PC-9 (cell line): ENCODE measurements around the gene VAV2. TPM values are rescaled to one million over a fixed set of nuclear protein-coding genes. Genes with fewer than 3 reads are reported as not detected.
"Not testable (repeated sequence)": the region's sequence is repeated elsewhere in the genome, so short reads cannot be mapped to it uniquely, and the experiment has no call there.

ENCODE experiments used
- BruUV-seq: library from RNA; stranded (reverse); fragments of 400-500 nt; replicated peaks from 2 replicates; lab custom pipeline; 2021; lab: Mats Ljungman, UMichigan
- CTCF ChIA-PET: fragments of 300-600 bp; sonication (Branson Sonifier 250); formaldehyde crosslinking; loops from one replicate; lab custom pipeline; 2022; ENCODE audit warnings: antibody characterized with exemption; lab: Charles Lee
- POLR2A ChIA-PET: fragments of 300-600 bp; sonication (Branson Sonifier 250); formaldehyde crosslinking; loops from one replicate; lab custom pipeline; 2022; ENCODE audit warnings: antibody characterized with exemption; ENCODE audit not compliant: unreplicated experiment; lab: Charles Lee
- DNase-seq, 2 experiments: peaks; one replicate each; pipeline versions ENCODE4 v3.0.0 to v3.0.0-alpha.2; 2015 to 2022; ENCODE audit warnings: mixed read lengths in 1 of 2
- H2AFZ ChIP-seq: fragments of 200-600 bp; sonication (generic); 2 replicates; pipeline ENCODE4 v1.8.1; 2017; ENCODE audit warnings: antibody characterized with exemption
- H3F3A ChIP-seq: fragments of 200-600 bp; sonication (generic); 2 replicates; pipeline ENCODE4 v1.8.1; 2017; ENCODE audit warnings: antibody characterized with exemption, mild to moderate bottlenecking, low read depth; ENCODE audit not compliant: insufficient read depth
- H3K27ac ChIP-seq: fragments of 200-600 bp; sonication (generic); 2 replicates; pipeline ENCODE4 v1.6.1; 2016; ENCODE audit warnings: mixed run types
- H3K27me3 ChIP-seq: fragments of 200-600 bp; sonication (generic); 2 replicates; pipeline ENCODE4 v1.6.1; 2016; ENCODE audit warnings: low read depth, mixed run types; ENCODE audit not compliant: insufficient read depth
- H3K36me3 ChIP-seq: fragments of 200-600 bp; sonication (generic); 2 replicates; pipeline ENCODE4 v1.6.1; 2016; ENCODE audit warnings: low read depth, mixed run types
- H3K4me1 ChIP-seq: fragments of 200-600 bp; sonication (generic); replicated peaks from 2 replicates; pipeline ENCODE4 v1.6.1; 2016; ENCODE audit warnings: mixed run types; ENCODE audit not compliant: insufficient read depth
- H3K4me2 ChIP-seq: fragments of 200-600 bp; sonication (generic); 2 replicates; pipeline ENCODE4 v1.6.1; 2017; ENCODE audit warnings: mixed run types
- H3K4me3 ChIP-seq: fragments of 200-600 bp; sonication (generic); 2 replicates; pipeline ENCODE4 v1.6.1; 2016; ENCODE audit warnings: mixed run types
- H3K79me2 ChIP-seq: fragments of 200-600 bp; sonication (generic); 2 replicates; pipeline ENCODE4 v1.6.1; 2017; ENCODE audit warnings: low read depth, mixed run types
- H3K9me2 ChIP-seq: fragments of 200-600 bp; sonication (generic); 2 replicates; pipeline ENCODE4 v1.8.1; 2017; ENCODE audit warnings: mild to moderate bottlenecking; ENCODE audit not compliant: insufficient read depth
- H3K9me3 ChIP-seq: fragments of 200-600 bp; sonication (generic); 2 replicates; pipeline ENCODE4 v1.8.1; 2016; ENCODE audit warnings: low read depth; ENCODE audit not compliant: insufficient read depth
- H4K20me1 ChIP-seq: fragments of 200-600 bp; sonication (generic); 2 replicates; pipeline ENCODE4 v1.8.1; 2017; ENCODE audit not compliant: insufficient read depth
- EZH2 ChIP-seq: fragments of 200-600 bp; sonication (generic); IDR thresholded peaks from 2 replicates; pipeline ENCODE4 v1.8.0; 2017; ENCODE audit warnings: antibody characterized with exemption, low read depth
- intact Hi-C: fragments of 100-400 bp; cut with micrococcal nuclease; formaldehyde crosslinking; loops from one replicate; pipeline ENCODE4 v1.10.0; 2022; ENCODE audit not compliant: unreplicated experiment
- total RNA-seq: library from RNA; stranded (reverse); gene quantifications from 2 replicates; pipeline ENCODE4 v1.2.3, GENCODE V29; 2021
- TF ChIP-seq, protein P1 (sequence below): fragments of 200-600 bp; sonication (generic); conservative IDR thresholded peaks from 2 replicates; pipeline ENCODE4 v1.6.1; 2017; ENCODE audit warnings: mixed run types, antibody characterized with exemption, mild to moderate bottlenecking, moderate library complexity

The VAV2 gene
- total RNA-seq, 1 experiment from 2014 or later: 36.5 TPM

GRCh38 chr9:133926165-133926856, 65.8 kb downstream of the VAV2 start:
- peaks cover 53% of the 10 kb centered on the region for H4K20me1 ChIP-seq
- intact Hi-C loops: no loop called here
- TF ChIP-seq EZH2: no peak
- TF ChIP-seq, protein P1, sequence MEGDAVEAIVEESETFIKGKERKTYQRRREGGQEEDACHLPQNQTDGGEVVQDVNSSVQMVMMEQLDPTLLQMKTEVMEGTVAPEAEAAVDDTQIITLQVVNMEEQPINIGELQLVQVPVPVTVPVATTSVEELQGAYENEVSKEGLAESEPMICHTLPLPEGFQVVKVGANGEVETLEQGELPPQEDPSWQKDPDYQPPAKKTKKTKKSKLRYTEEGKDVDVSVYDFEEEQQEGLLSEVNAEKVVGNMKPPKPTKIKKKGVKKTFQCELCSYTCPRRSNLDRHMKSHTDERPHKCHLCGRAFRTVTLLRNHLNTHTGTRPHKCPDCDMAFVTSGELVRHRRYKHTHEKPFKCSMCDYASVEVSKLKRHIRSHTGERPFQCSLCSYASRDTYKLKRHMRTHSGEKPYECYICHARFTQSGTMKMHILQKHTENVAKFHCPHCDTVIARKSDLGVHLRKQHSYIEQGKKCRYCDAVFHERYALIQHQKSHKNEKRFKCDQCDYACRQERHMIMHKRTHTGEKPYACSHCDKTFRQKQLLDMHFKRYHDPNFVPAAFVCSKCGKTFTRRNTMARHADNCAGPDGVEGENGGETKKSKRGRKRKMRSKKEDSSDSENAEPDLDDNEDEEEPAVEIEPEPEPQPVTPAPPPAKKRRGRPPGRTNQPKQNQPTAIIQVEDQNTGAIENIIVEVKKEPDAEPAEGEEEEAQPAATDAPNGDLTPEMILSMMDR: no peak

GRCh38 chr9:133924453-133924852, 67.7 kb downstream of the VAV2 start:
- H4K20me1 ChIP-seq: peaks cover 46% of the 10 kb centered on the region
- ChIA-PET POLR2A (interaction anchor here (0.5 kb wide), 1 partner anchor 35 kb away, joined by 3 read pairs; no protein-coding TSS in a partner anchor), CTCF (interaction anchor here (0.6 kb wide), 1 partner anchor 31 kb away, joined by 3 read pairs; no protein-coding TSS in a partner anchor)
- DNase-seq: no peak
- H3K9me3 ChIP-seq: no peaks in the 10 kb centered on the region
- H2AFZ ChIP-seq: no peak overlapping the region
- no TSS peak for BruUV-seq
- peaks cover 8% of the 10 kb centered on the region; the same call in 1 of the 2 replicates for H3K79me2 ChIP-seq
- no peak for TF ChIP-seq EZH2
- TF ChIP-seq, protein P1: no peak
- H3K4me1 ChIP-seq: no peaks in the 10 kb centered on the region
- no peak overlapping the region for H3K27ac ChIP-seq
- intact Hi-C loops: no loop called here
- H3K36me3 ChIP-seq: no peaks in the 10 kb centered on the region
- H3K4me3 ChIP-seq: no peak overlapping the region
- H3F3A ChIP-seq: no peaks in the 10 kb centered on the region
- no peaks in the 10 kb centered on the region for H3K9me2 ChIP-seq
- no peak overlapping the region for H3K4me2 ChIP-seq
- no peaks in the 10 kb centered on the region for H3K27me3 ChIP-seq

More at GRCh38 chr9:133926165-133926856, 65.8 kb downstream of the VAV2 start:
- Histone ChIP-seq H3K4me2 (no peak overlapping the region), H3K9me3 (no peaks in the 10 kb centered on the region), H3K36me3 (no peaks in the 10 kb centered on the region), H3K27ac (no peak overlapping the region), H3K79me2 (peaks cover 8% of the 10 kb centered on the region; the same call in 1 of the 2 replicates), H3K9me2 (no peaks in the 10 kb centered on the region), H2AFZ (no peak overlapping the region), H3K4me3 (no peak overlapping the region), H3F3A (no peaks in the 10 kb centered on the region), H3K4me1 (no peaks in the 10 kb centered on the region), H3K27me3 (no peaks in the 10 kb centered on the region)
- BruUV-seq: no TSS peak
- no peak for DNase-seq
- ChIA-PET CTCF (no interaction called here), POLR2A (no interaction called here)

DNA sequence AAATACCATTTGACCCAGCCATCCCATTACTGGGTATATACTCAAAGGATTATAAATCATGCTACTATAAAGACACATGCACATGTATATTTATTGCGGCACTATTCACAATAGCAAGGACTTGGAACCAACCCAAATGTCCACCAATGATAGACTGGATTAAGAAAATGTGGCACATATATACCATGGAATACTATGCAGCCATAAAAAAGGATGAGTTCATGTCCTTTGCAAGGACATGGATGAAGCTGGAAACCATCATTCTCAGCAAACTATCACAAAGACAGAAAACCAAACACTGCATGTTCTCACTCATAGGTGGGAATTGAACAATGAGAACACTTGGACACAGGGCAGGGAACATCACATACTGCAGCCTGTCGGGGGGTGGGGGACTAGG, 68.5 kb downstream of the VAV2 start:
- DNase-seq, H3K4me3 ChIP-seq, H3K79me2 ChIP-seq, H3K4me1 ChIP-seq, H3K36me3 ChIP-seq, intact Hi-C loops, H3K27me3 ChIP-seq, H3K4me2 ChIP-seq, H2AFZ ChIP-seq, H3F3A ChIP-seq, H3K9me2 ChIP-seq, BruUV-seq, POLR2A ChIA-PET, H3K27ac ChIP-seq, H3K9me3 ChIP-seq: not testable (repeated sequence)
- H4K20me1 ChIP-seq: peaks cover 46% of the 10 kb centered on the region
- CTCF ChIA-PET: interaction anchor here (0.6 kb wide), 1 partner anchor 32 kb away, joined by 3 read pairs; no protein-coding TSS in a partner anchor
